Measurements from ENCODE around the gene ABLIM1. TPM values are rescaled to one million over a fixed set of nuclear protein-coding genes. Genes with fewer than 3 reads are reported as not detected.

The ABLIM1 gene
- total and polyA plus RNA-seq, 2 experiments from 2014 or later: 21.9 to 45.1 TPM

GRCh38 chr10:114508376-114508775 lies 149.7 kb downstream of the ABLIM1 start:
- H3K27ac ChIP-seq (ENCODE audit: low read depth): no peak overlapping the region
- TF ChIP-seq EZH2 (IDR thresholded peaks at IDR 0.05; ENCODE audit: low read depth, unreplicated experiment) (no peak), REST (IDR thresholded peaks at IDR 0.05; ENCODE audit: unreplicated experiment) (no peak), NANOG (IDR thresholded peaks at IDR 0.05; ENCODE audit: borderline replicate concordance) (no peak), ZNF114 (CRISPR knock-in tag; IDR thresholded peaks at IDR 0.05) (no peak), ETS1 (IDR thresholded peaks at IDR 0.05) (no peak), POLR2AphosphoS5 (IDR thresholded peaks at IDR 0.05; ENCODE audit: low read depth) (no peak), CTCF (conservative IDR thresholded peaks at IDR 0.05; ENCODE audit: low read depth in 2 of 2) (no peak)
- ATAC-seq (no peak), DNase-seq (ENCODE audit: low spot score) (no peak)
- peaks cover 3% of the 10 kb centered on the region for H3K27me3 Mint-ChIP-seq (ENCODE audit: insufficient read depth, low read depth, poor library complexity)
- peaks cover 24% of the 10 kb centered on the region for H3K4me1 Mint-ChIP-seq
- no peaks in the 10 kb centered on the region for H3K36me3 ChIP-seq (ENCODE audit: insufficient read depth)
- peaks cover 11% of the 10 kb centered on the region for H3K4me1 ChIP-seq (ENCODE audit: insufficient read depth)
- no peak overlapping the region for H3K27ac Mint-ChIP-seq
- no peaks in the 10 kb centered on the region for H3K36me3 Mint-ChIP-seq (ENCODE audit: low read depth)
- no peaks in the 10 kb centered on the region for H3K27me3 ChIP-seq (ENCODE audit: insufficient read depth)
- H3F3A ChIP-seq (replicated peaks; ENCODE audit: low read depth): no peaks in the 10 kb centered on the region
- no peak overlapping the region for H3K4me2 ChIP-seq
- peaks cover 15% of the 10 kb centered on the region for H3K79me2 ChIP-seq (replicated peaks; ENCODE audit: insufficient read depth)
- H3K4me3 ChIP-seq: no peak overlapping the region
- no peaks in the 10 kb centered on the region for H4K20me1 ChIP-seq (replicated peaks; ENCODE audit: insufficient read depth)
- no peak overlapping the region for H2AFZ ChIP-seq
- H3K9me3 Mint-ChIP-seq: no peaks in the 10 kb centered on the region
- peaks cover 8% of the 10 kb centered on the region; the same call in 1 of the 2 replicates for H3K9me2 ChIP-seq (ENCODE audit: insufficient read depth)
- H3K4me3 Mint-ChIP-seq: no peak overlapping the region

GRCh38 chr10:114507449-114507848 lies 150.6 kb downstream of the ABLIM1 start:
- no peak overlapping the region for H3K4me3 Mint-ChIP-seq
- H3K9me3 Mint-ChIP-seq: no peaks in the 10 kb centered on the region
- Histone ChIP-seq H3K4me3 (no peak overlapping the region), H2AFZ (no peak overlapping the region), H3K79me2 (replicated peaks; ENCODE audit: insufficient read depth) (peaks cover 14% of the 10 kb centered on the region), H3K4me2 (no peak overlapping the region), H3F3A (replicated peaks; ENCODE audit: low read depth) (no peaks in the 10 kb centered on the region), H4K20me1 (replicated peaks; ENCODE audit: insufficient read depth) (no peaks in the 10 kb centered on the region), H3K36me3 (ENCODE audit: insufficient read depth) (no peaks in the 10 kb centered on the region), H3K27ac (ENCODE audit: low read depth) (no peak overlapping the region), H3K27me3 (ENCODE audit: insufficient read depth) (no peaks in the 10 kb centered on the region), H3K9me2 (ENCODE audit: insufficient read depth) (peaks cover 8% of the 10 kb centered on the region; the same call in 1 of the 2 replicates), H3K4me1 (ENCODE audit: insufficient read depth) (peaks cover 11% of the 10 kb centered on the region)
- H3K27me3 Mint-ChIP-seq (ENCODE audit: insufficient read depth, low read depth, poor library complexity): peaks cover 2% of the 10 kb centered on the region
- H3K4me1 Mint-ChIP-seq: peaks cover 24% of the 10 kb centered on the region
- no peak for DNase-seq (ENCODE audit: low spot score)
- H3K36me3 Mint-ChIP-seq (ENCODE audit: low read depth): no peaks in the 10 kb centered on the region
- no peak overlapping the region for H3K27ac Mint-ChIP-seq
- ATAC-seq: peak; percentile 51
- TF ChIP-seq ETS1 (IDR thresholded peaks at IDR 0.05): no peak
- TF ChIP-seq NANOG (IDR thresholded peaks at IDR 0.05; ENCODE audit: borderline replicate concordance): no peak
- no peak for TF ChIP-seq ZNF331 (CRISPR knock-in tag; IDR thresholded peaks at IDR 0.05; ENCODE audit: low read depth)
- TF ChIP-seq EZH2phosphoT487 (IDR thresholded peaks at IDR 0.05; ENCODE audit: unreplicated experiment): no peak
- no peak for TF ChIP-seq POLR2AphosphoS5 (IDR thresholded peaks at IDR 0.05; ENCODE audit: low read depth)
- TF ChIP-seq STAT1 (IDR thresholded peaks at IDR 0.05; ENCODE audit: unreplicated experiment): no peak
- no peak for TF ChIP-seq CTCF (conservative IDR thresholded peaks at IDR 0.05; ENCODE audit: low read depth in 2 of 2)
- no peak for TF ChIP-seq ZNF114 (CRISPR knock-in tag; IDR thresholded peaks at IDR 0.05)
